Panc1 (cell line): ENCODE measurements around the gene KIF1A.

Experiments used
- POLR2AphosphoS5 ChIP-seq: IDR thresholded peaks from 2 replicates; pipeline ENCODE4 v1.6.1; 2012; ENCODE audit warnings: mild to moderate bottlenecking, low read depth, low read length, moderate library complexity
- SIN3A ChIP-seq: IDR thresholded peaks from 2 replicates; pipeline ENCODE4 v1.6.1; 2012; ENCODE audit warnings: low read depth, mild to moderate bottlenecking, low read length, moderate library complexity, borderline replicate concordance; ENCODE audit not compliant: insufficient read depth
- TCF7L2 ChIP-seq: IDR thresholded peaks from 2 replicates; pipeline ENCODE4 v1.6.1; 2011; ENCODE audit warnings: mild to moderate bottlenecking, low read depth, low read length, inconsistent platforms
- TF ChIP-seq, protein P1 (sequence below): fragments of 450-650 bp; IDR thresholded peaks from 2 replicates; pipeline ENCODE4 v1.5.1; 2017; ENCODE audit warnings: mild to moderate bottlenecking
- TF ChIP-seq, protein P2 (sequence below), 2 experiments: IDR thresholded peaks; 2 replicates each; pipeline ENCODE4 v1.6.1; 2011 to 2012; ENCODE audit warnings: low read depth in 2 of 2, control low read depth in 1 of 2, low read length in 1 of 2, mild to moderate bottlenecking in 1 of 2, moderate library complexity in 1 of 2; ENCODE audit not compliant: insufficient read depth in 1 of 2

DNA sequence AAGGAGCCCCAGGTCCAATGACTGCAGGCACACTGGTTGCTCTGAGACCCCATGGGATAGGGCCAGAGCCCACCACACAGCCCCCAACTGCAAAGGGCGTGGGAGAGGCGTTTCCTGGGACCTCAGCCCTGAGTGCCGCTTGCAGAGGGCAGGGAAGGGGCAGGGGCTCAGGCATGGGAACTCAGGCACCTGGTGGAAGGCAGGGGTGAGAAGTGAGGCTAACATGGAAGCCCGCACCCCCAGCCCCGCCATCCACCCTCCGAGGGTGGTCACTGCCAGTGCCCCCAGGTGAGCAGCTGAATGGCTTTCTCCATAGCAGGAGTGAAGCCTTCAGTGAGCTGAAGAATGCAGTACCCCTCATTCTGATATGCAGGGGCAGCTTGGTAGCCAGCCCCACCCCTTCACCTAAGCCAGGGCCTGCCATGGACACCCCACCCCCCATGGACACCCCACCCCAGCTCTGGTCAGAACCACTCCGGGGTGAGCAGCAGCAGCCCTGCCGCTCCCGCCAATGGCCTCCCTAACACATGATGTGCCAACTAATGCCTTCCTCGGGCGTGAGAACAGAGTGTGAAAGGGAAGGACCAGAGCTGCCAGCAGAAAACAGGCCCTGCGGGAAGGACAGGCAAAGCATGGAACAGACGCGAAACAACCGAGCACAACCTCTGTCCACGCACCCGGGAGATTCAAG lies 6.6 kb downstream of the KIF1A start:
- no peak for TF ChIP-seq POLR2AphosphoS5
- TF ChIP-seq, protein P1, sequence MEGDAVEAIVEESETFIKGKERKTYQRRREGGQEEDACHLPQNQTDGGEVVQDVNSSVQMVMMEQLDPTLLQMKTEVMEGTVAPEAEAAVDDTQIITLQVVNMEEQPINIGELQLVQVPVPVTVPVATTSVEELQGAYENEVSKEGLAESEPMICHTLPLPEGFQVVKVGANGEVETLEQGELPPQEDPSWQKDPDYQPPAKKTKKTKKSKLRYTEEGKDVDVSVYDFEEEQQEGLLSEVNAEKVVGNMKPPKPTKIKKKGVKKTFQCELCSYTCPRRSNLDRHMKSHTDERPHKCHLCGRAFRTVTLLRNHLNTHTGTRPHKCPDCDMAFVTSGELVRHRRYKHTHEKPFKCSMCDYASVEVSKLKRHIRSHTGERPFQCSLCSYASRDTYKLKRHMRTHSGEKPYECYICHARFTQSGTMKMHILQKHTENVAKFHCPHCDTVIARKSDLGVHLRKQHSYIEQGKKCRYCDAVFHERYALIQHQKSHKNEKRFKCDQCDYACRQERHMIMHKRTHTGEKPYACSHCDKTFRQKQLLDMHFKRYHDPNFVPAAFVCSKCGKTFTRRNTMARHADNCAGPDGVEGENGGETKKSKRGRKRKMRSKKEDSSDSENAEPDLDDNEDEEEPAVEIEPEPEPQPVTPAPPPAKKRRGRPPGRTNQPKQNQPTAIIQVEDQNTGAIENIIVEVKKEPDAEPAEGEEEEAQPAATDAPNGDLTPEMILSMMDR, result no peak
- TF ChIP-seq, protein P2, sequence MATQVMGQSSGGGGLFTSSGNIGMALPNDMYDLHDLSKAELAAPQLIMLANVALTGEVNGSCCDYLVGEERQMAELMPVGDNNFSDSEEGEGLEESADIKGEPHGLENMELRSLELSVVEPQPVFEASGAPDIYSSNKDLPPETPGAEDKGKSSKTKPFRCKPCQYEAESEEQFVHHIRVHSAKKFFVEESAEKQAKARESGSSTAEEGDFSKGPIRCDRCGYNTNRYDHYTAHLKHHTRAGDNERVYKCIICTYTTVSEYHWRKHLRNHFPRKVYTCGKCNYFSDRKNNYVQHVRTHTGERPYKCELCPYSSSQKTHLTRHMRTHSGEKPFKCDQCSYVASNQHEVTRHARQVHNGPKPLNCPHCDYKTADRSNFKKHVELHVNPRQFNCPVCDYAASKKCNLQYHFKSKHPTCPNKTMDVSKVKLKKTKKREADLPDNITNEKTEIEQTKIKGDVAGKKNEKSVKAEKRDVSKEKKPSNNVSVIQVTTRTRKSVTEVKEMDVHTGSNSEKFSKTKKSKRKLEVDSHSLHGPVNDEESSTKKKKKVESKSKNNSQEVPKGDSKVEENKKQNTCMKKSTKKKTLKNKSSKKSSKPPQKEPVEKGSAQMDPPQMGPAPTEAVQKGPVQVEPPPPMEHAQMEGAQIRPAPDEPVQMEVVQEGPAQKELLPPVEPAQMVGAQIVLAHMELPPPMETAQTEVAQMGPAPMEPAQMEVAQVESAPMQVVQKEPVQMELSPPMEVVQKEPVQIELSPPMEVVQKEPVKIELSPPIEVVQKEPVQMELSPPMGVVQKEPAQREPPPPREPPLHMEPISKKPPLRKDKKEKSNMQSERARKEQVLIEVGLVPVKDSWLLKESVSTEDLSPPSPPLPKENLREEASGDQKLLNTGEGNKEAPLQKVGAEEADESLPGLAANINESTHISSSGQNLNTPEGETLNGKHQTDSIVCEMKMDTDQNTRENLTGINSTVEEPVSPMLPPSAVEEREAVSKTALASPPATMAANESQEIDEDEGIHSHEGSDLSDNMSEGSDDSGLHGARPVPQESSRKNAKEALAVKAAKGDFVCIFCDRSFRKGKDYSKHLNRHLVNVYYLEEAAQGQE (IDR thresholded peaks at IDR 0.05; ENCODE audit: insufficient read depth in 1 of 2, low read depth in 2 of 2, low read length in 1 of 2), result no peak
- no peak for TF ChIP-seq SIN3A
- no peak for TF ChIP-seq TCF7L2
